Heart left ventricle (tissue), 13 donors: ENCODE results near the gene PBX1.

ENCODE experiments used
- CTCF ChIP-seq, 12 donors: fragments of 200-600 bp; sonication (generic) in 4 of 12; IDR thresholded peaks; one replicate each; pipeline versions ENCODE4 v1.5.0 to v1.8.0; 2018 to 2022; ENCODE audit warnings: antibody characterized with exemption in 12 of 12, mild to moderate bottlenecking in 5 of 12
- POLR2A ChIP-seq, 2 donors: fragments of 450-650 bp; IDR thresholded peaks; one replicate each; pipeline ENCODE4 v1.6.1; 2017; ENCODE audit warnings: antibody characterized with exemption in 2 of 2, mild to moderate bottlenecking in 2 of 2, moderate library complexity in 2 of 2
- donor health status: ischemic (EF 13 %, LVEDD 7.1; RV severe dilation, severe dysfunction).
- donor health status: DM: no; HTN: yes; CAD: no.
- donor health status: DM: no; HTN: no; CAD: no.
- donor health status: ischemic (EF 25% LVEDD 6.9; RV normal size, moderate dysfunction).
- donor health status: ischemic (EF 25% LVEDD 5.7; RV mildly dilated, moderate dysfunction).
- donor health status: ischemic (EF 35%, LVEDD 5.7; RV mildly dilated, moderate dysfunction).
- donor health status: nonischemic (EF 11% LVEDD 7.7; RV severe dilation, severe dysfunction).
- donor health status: DM: yes; HTN: yes; CAD: no.
- donor health status: PGD.
- donor health status: ischemic (EF 29% LVEDD 5.4; RV normal size, mild dysfunction).
- donor health status: nonischemic (EF 23%, LVEDD 6.1; RV moderate dilation, normal function).

GRCh38 chr1:164702216-164702615 lies 143.2 kb downstream of the PBX1 start:
- no peak for TF ChIP-seq POLR2A (IDR thresholded peaks at IDR 0.05)
- no peak for TF ChIP-seq CTCF (IDR thresholded peaks at IDR 0.05)
